Smooth muscle cell (in vitro differentiated cells): ENCODE data around the gene CTXN1. TPM values are rescaled to one million over a fixed set of nuclear protein-coding genes. Genes with fewer than 3 reads are reported as not detected.

Experiments
- DNase-seq: peaks from one replicate; lab custom pipeline; 2025; ENCODE audit not compliant: unreplicated experiment; lab: John Stamatoyannopoulos, UW
- H2AFZ ChIP-seq: fragments of 200-600 bp; sonication (generic); 2 replicates; pipeline ENCODE4 v1.6.0; 2016; ENCODE audit warnings: antibody characterized with exemption, low read depth, mild to moderate bottlenecking
- H3F3A ChIP-seq: fragments of 200-600 bp; sonication (generic); 2 replicates; pipeline ENCODE4 v1.6.0; 2017; ENCODE audit warnings: antibody characterized with exemption, low read depth
- H3K27ac ChIP-seq: fragments of 200-600 bp; sonication (generic); 2 replicates; pipeline ENCODE4 v1.5.1; 2016; ENCODE audit warnings: low read depth, mild to moderate bottlenecking
- H3K27me3 ChIP-seq: fragments of 200-600 bp; sonication (generic); 2 replicates; pipeline ENCODE4 v1.6.1; 2016; ENCODE audit warnings: low read depth, mild to moderate bottlenecking
- H3K36me3 ChIP-seq: fragments of 200-600 bp; sonication (generic); 2 replicates; pipeline ENCODE4 v1.5.1; 2016; ENCODE audit warnings: low read depth
- H3K4me1 ChIP-seq: fragments of 200-600 bp; sonication (generic); 2 replicates; pipeline ENCODE4 v1.5.1; 2016; ENCODE audit warnings: low read depth
- H3K4me2 ChIP-seq: fragments of 200-600 bp; sonication (generic); 2 replicates; pipeline ENCODE4 v1.6.0; 2016; ENCODE audit warnings: mild to moderate bottlenecking
- H3K4me3 ChIP-seq: fragments of 200-600 bp; sonication (generic); 2 replicates; pipeline ENCODE4 v1.5.1; 2016; ENCODE audit warnings: mild to moderate bottlenecking
- H3K79me2 ChIP-seq: fragments of 200-600 bp; sonication (generic); 2 replicates; pipeline ENCODE4 v1.6.0; 2016; ENCODE audit warnings: low read depth, mild to moderate bottlenecking
- H3K9ac ChIP-seq: fragments of 200-600 bp; sonication (generic); 2 replicates; pipeline ENCODE4 v1.6.0; 2016; ENCODE audit warnings: low read depth
- H3K9me3 ChIP-seq: fragments of 200-600 bp; sonication (generic); replicated peaks from 2 replicates; pipeline ENCODE4 v1.5.1; 2016; ENCODE audit warnings: low read depth
- H4K20me1 ChIP-seq: fragments of 200-600 bp; sonication (generic); 2 replicates; pipeline ENCODE4 v1.6.0; 2016; ENCODE audit warnings: low read depth
- WGBS: methylation state at CpG from one replicate; pipeline ENCODE4 v1.1.7; 2016; ENCODE audit warnings: low lambda C conversion rate; 5-methylcytosine and 5-hydroxymethylcytosine counted together
- polyA plus RNA-seq: library from polyadenylated mRNA; unstranded; fragments of >200 nt; fragmentation: Nextera tagmentation; extraction: Ambion mirVana; gene quantifications from 2 replicates; pipeline ENCODE4 v1.2.1, GENCODE V29; 2016
- total RNA-seq: library from RNA; depleted of rRNA; stranded (reverse); fragments of >200 nt; gene quantifications from 2 replicates; pipeline ENCODE4 v1.2.3, GENCODE V29; 2014
- TF ChIP-seq, protein P1 (sequence below): fragments of 200-600 bp; sonication (generic); IDR thresholded peaks from 2 replicates; pipeline ENCODE4 v1.5.1; 2017; ENCODE audit warnings: borderline replicate concordance, mild to moderate bottlenecking, antibody characterized with exemption; ENCODE audit not compliant: insufficient read depth, poor library complexity, severe bottlenecking

Gene CTXN1
- total and polyA plus RNA-seq, 2 experiments from 2014 or later, result 4.8 to 25.4 TPM

DNA sequence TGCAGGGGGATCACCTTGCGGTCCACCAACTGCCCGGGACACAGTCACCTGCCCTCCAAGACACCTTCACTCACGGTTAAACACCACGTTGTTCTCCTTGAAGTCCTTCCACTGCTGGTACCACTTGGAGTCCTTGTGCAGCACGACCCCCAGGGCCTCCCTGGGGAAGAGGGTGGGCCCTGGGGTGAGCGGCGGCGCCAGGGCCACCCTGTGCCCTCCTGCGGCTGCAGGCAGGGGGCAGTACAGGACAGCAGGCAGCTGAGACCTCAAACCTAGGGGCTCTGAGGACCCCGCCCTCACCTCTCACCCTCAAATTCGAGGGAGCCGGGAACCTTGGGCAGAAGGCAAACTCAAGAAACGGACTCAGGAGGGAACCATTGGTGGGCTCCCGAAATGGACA, 7.5 kb upstream of the CTXN1 start:
- Histone ChIP-seq H2AFZ (no peak overlapping the region), H3K9me3 (no peaks in the 10 kb centered on the region), H3K4me2 (no peak overlapping the region), H3K27ac (no peak overlapping the region), H4K20me1 (no peaks in the 10 kb centered on the region), H3F3A (peaks cover 10% of the 10 kb centered on the region), H3K27me3 (no peaks in the 10 kb centered on the region), H3K4me1 (no peaks in the 10 kb centered on the region), H3K79me2 (peaks cover 4% of the 10 kb centered on the region), H3K9ac (no peak overlapping the region), H3K36me3 (no peaks in the 10 kb centered on the region), H3K4me3 (no peak overlapping the region)
- no peak for DNase-seq
- TF ChIP-seq, protein P1, sequence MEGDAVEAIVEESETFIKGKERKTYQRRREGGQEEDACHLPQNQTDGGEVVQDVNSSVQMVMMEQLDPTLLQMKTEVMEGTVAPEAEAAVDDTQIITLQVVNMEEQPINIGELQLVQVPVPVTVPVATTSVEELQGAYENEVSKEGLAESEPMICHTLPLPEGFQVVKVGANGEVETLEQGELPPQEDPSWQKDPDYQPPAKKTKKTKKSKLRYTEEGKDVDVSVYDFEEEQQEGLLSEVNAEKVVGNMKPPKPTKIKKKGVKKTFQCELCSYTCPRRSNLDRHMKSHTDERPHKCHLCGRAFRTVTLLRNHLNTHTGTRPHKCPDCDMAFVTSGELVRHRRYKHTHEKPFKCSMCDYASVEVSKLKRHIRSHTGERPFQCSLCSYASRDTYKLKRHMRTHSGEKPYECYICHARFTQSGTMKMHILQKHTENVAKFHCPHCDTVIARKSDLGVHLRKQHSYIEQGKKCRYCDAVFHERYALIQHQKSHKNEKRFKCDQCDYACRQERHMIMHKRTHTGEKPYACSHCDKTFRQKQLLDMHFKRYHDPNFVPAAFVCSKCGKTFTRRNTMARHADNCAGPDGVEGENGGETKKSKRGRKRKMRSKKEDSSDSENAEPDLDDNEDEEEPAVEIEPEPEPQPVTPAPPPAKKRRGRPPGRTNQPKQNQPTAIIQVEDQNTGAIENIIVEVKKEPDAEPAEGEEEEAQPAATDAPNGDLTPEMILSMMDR, result peak; percentile 32
- WGBS, result 92% methylated on average over 14 of the region's 14 CpGs

DNA sequence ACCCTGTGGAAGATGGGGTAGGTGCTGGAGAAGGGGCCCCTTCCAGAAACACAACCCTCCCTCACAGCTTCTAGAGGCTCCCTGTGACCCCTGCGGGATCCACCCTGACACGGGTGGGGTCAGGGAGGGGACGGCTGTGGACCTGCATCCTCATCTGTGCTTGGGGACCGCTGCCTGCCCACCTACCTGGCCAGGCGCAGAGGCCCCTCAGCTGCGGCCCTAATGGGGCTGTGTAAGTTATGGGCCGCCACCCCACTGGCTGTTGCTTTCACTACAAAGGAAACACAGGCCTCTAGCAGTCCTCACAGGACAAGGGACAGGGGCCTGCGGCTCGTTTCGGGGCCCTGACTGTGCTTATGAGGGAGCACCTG, 7.0 kb upstream of the CTXN1 start:
- TF ChIP-seq, protein P1, result no peak
- Histone ChIP-seq H3K9ac (no peak overlapping the region), H2AFZ (no peak overlapping the region), H3K27ac (no peak overlapping the region), H3K9me3 (no peaks in the 10 kb centered on the region), H3K36me3 (no peaks in the 10 kb centered on the region), H3K27me3 (no peaks in the 10 kb centered on the region), H4K20me1 (no peaks in the 10 kb centered on the region), H3K4me2 (no peak overlapping the region), H3K4me1 (no peaks in the 10 kb centered on the region), H3K79me2 (no peaks in the 10 kb centered on the region), H3F3A (peaks cover 10% of the 10 kb centered on the region), H3K4me3 (no peak overlapping the region)
- WGBS, result 96% methylated on average over 8 of the region's 10 CpGs
- no peak for DNase-seq

GRCh38 chr19:7932276-7932929, 6.5 kb upstream of the CTXN1 start:
- H3F3A ChIP-seq, result peaks cover 10% of the 10 kb centered on the region
- no peaks in the 10 kb centered on the region for H3K27me3 ChIP-seq
- H3K36me3 ChIP-seq, result no peaks in the 10 kb centered on the region
- H3K9ac ChIP-seq, result no peak overlapping the region
- H3K4me1 ChIP-seq, result no peaks in the 10 kb centered on the region
- no peak overlapping the region for H3K27ac ChIP-seq
- WGBS, result 94% methylated on average over 32 of the region's 32 CpGs
- H3K4me3 ChIP-seq, result no peak overlapping the region
- TF ChIP-seq, protein P1, result no peak
- H3K4me2 ChIP-seq, result no peak overlapping the region
- no peaks in the 10 kb centered on the region for H3K79me2 ChIP-seq
- no peaks in the 10 kb centered on the region for H3K9me3 ChIP-seq
- DNase-seq, result no peak
- no peaks in the 10 kb centered on the region for H4K20me1 ChIP-seq
- H2AFZ ChIP-seq, result no peak overlapping the region
